ENCODE results near the gene DNAJC15.

DNA sequence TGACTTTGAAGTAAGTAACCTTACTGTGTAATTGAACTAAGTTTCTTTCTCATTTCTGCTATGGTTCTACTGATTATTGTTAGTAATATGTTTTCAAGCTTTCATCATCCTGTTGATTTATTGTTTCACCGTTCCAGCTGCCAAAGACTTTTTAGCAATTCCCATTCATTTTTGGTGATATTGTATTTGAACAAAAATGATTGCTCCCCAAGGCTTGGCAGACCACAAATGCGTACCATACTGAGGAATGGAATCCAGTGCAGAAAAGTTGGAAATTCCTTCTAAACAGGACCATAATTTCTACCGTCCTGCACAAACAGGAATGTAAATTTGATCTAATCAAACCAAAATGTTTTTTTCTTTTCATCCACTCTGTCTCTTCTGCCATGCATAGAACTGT, 42.1 kb upstream of the DNAJC15 start:
- TF ChIP-seq, protein P1, sequence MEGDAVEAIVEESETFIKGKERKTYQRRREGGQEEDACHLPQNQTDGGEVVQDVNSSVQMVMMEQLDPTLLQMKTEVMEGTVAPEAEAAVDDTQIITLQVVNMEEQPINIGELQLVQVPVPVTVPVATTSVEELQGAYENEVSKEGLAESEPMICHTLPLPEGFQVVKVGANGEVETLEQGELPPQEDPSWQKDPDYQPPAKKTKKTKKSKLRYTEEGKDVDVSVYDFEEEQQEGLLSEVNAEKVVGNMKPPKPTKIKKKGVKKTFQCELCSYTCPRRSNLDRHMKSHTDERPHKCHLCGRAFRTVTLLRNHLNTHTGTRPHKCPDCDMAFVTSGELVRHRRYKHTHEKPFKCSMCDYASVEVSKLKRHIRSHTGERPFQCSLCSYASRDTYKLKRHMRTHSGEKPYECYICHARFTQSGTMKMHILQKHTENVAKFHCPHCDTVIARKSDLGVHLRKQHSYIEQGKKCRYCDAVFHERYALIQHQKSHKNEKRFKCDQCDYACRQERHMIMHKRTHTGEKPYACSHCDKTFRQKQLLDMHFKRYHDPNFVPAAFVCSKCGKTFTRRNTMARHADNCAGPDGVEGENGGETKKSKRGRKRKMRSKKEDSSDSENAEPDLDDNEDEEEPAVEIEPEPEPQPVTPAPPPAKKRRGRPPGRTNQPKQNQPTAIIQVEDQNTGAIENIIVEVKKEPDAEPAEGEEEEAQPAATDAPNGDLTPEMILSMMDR (IDR thresholded peaks at IDR 0.05), result no peak
- TF ChIP-seq POLR2A (IDR thresholded peaks at IDR 0.05) (no peak), POLR2AphosphoS5 (IDR thresholded peaks at IDR 0.05) (no peak)
